KMS-11 (cell line): ENCODE results near the gene STUM.

Experiments used
- H2AFZ ChIP-seq: fragments of 200-600 bp; sonication (generic); 2 replicates; pipeline ENCODE4 v1.6.1; 2016; ENCODE audit warnings: antibody characterized with exemption, mixed run types, low read depth
- H3K27ac ChIP-seq: fragments of 200-600 bp; sonication (generic); 2 replicates; pipeline ENCODE4 v1.6.1; 2016; ENCODE audit warnings: mild to moderate bottlenecking, mixed run types
- H3K27me3 ChIP-seq: fragments of 200-600 bp; sonication (generic); 2 replicates; pipeline ENCODE4 v1.6.1; 2017; ENCODE audit warnings: mild to moderate bottlenecking, low read depth, mixed run types, moderate library complexity; ENCODE audit not compliant: insufficient read depth
- H3K36me3 ChIP-seq: fragments of 200-600 bp; sonication (generic); 2 replicates; pipeline ENCODE4 v1.6.1; 2017; ENCODE audit warnings: mild to moderate bottlenecking, mixed run types; ENCODE audit not compliant: insufficient read depth
- H3K4me1 ChIP-seq: fragments of 200-600 bp; sonication (generic); 2 replicates; pipeline ENCODE4 v1.6.1; 2016; ENCODE audit warnings: mild to moderate bottlenecking, low read depth, mixed run types; ENCODE audit not compliant: poor library complexity, severe bottlenecking
- H3K4me2 ChIP-seq: fragments of 200-600 bp; sonication (generic); 2 replicates; pipeline ENCODE4 v1.7.0; 2016; ENCODE audit warnings: mild to moderate bottlenecking, mixed run types
- H3K4me3 ChIP-seq: fragments of 200-600 bp; sonication (generic); IDR thresholded peaks from 2 replicates; pipeline ENCODE4 v1.6.1; 2017; ENCODE audit warnings: low read depth, low read length, mixed read lengths; ENCODE audit not compliant: insufficient read depth
- H3K79me2 ChIP-seq: fragments of 200-600 bp; sonication (generic); 2 replicates; pipeline ENCODE4 v1.6.1; 2016; ENCODE audit warnings: low read depth, mixed run types; ENCODE audit not compliant: insufficient read depth
- H3K9ac ChIP-seq: fragments of 200-600 bp; sonication (generic); 2 replicates; pipeline ENCODE4 v1.6.1; 2016; ENCODE audit warnings: mild to moderate bottlenecking, mixed run types
- H4K20me1 ChIP-seq: fragments of 200-600 bp; sonication (generic); 2 replicates; pipeline ENCODE4 v1.6.1; 2016; ENCODE audit warnings: mild to moderate bottlenecking, mixed run types; ENCODE audit not compliant: insufficient read depth
- TF ChIP-seq, protein P1 (sequence below): fragments of 200-600 bp; sonication (generic); conservative IDR thresholded peaks from 2 replicates; pipeline ENCODE4 v1.6.1; 2017; ENCODE audit warnings: low read depth, mild to moderate bottlenecking, antibody characterized with exemption, low read length, moderate library complexity, mixed read lengths

STUM gene

DNA sequence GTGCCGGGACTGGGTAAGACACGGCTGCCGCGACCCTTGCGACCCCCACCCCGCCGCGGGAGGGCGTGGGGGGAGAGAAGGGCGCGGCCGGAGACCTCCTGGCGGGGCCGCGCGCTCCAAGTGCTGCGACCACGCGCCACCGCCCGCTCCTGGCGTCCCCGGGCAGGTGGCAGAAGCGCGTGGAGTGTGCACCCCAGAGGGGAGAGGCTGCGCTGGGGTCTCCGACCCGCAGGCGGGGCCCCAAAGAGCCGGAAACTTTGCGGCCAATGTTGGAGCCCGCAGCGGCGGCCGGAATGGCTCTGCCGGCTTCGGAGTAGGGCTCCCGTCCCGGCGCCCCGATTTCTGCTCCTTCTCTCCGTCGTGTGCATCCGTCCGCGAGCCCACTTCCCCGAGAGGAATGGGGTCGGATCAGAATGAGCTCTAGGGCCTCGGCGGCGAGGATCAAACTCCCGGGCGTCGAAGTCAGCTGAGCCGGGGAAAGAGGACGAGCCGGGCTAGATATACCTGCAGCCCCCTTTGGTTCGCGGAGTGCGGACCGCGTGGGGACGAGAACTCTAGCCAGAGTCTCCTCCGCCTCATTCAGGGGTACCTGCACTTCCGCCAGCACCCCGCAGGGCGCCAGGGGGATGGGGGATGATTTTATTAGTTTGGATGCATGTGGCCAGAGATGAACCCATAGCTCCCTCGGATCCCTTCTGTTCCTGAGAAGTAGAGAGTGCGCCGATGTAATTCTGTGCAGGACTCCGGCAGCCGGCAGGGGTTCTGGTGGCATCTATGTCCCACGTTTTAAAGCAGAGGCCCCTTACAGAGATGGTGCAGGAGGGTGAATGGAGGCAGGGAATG, 751 bp downstream of the STUM start:
- H3K36me3 ChIP-seq = no peaks in the 10 kb centered on the region
- H3K4me1 ChIP-seq = peaks cover 10% of the 10 kb centered on the region
- H3K9ac ChIP-seq = no peak overlapping the region
- peaks cover 14% of the 10 kb centered on the region; the same call in 1 of the 2 replicates for H3K27me3 ChIP-seq
- H2AFZ ChIP-seq = peak overlapping the region; percentile 81
- TF ChIP-seq, protein P1, sequence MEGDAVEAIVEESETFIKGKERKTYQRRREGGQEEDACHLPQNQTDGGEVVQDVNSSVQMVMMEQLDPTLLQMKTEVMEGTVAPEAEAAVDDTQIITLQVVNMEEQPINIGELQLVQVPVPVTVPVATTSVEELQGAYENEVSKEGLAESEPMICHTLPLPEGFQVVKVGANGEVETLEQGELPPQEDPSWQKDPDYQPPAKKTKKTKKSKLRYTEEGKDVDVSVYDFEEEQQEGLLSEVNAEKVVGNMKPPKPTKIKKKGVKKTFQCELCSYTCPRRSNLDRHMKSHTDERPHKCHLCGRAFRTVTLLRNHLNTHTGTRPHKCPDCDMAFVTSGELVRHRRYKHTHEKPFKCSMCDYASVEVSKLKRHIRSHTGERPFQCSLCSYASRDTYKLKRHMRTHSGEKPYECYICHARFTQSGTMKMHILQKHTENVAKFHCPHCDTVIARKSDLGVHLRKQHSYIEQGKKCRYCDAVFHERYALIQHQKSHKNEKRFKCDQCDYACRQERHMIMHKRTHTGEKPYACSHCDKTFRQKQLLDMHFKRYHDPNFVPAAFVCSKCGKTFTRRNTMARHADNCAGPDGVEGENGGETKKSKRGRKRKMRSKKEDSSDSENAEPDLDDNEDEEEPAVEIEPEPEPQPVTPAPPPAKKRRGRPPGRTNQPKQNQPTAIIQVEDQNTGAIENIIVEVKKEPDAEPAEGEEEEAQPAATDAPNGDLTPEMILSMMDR = no peak
- no peaks in the 10 kb centered on the region for H3K79me2 ChIP-seq
- no peaks in the 10 kb centered on the region for H4K20me1 ChIP-seq
- no peak overlapping the region for H3K27ac ChIP-seq
- peak overlapping the region; percentile 91 for H3K4me2 ChIP-seq
- H3K4me3 ChIP-seq = no peak overlapping the region

GRCh38 chr1:226549937-226550671, 1.5 kb downstream of the STUM start:
- H3K9ac ChIP-seq = no peak overlapping the region
- no peaks in the 10 kb centered on the region for H3K79me2 ChIP-seq
- H3K4me1 ChIP-seq = peaks cover 10% of the 10 kb centered on the region
- no peak overlapping the region for H2AFZ ChIP-seq
- TF ChIP-seq, protein P1 = no peak
- H3K4me3 ChIP-seq = no peak overlapping the region
- peaks cover 14% of the 10 kb centered on the region; the same call in 1 of the 2 replicates for H3K27me3 ChIP-seq
- no peak overlapping the region for H3K27ac ChIP-seq
- H4K20me1 ChIP-seq = no peaks in the 10 kb centered on the region
- H3K36me3 ChIP-seq = no peaks in the 10 kb centered on the region
- no peak overlapping the region for H3K4me2 ChIP-seq

- Histone ChIP-seq H4K20me1 (no peaks in the 10 kb centered on the region), H3K27me3 (peaks cover 14% of the 10 kb centered on the region; the same call in 1 of the 2 replicates), H3K4me2 (no peak overlapping the region), H3K27ac (no peak overlapping the region), H3K36me3 (no peaks in the 10 kb centered on the region), H3K9ac (no peak overlapping the region), H3K4me3 (no peak overlapping the region), H3K79me2 (no peaks in the 10 kb centered on the region), H3K4me1 (peaks cover 10% of the 10 kb centered on the region), H2AFZ (no peak overlapping the region)
- TF ChIP-seq, protein P1 = no peak
These were observed 2.1 kb downstream of the STUM start for GRCh38 chr1:226550672-226551041.

DNA sequence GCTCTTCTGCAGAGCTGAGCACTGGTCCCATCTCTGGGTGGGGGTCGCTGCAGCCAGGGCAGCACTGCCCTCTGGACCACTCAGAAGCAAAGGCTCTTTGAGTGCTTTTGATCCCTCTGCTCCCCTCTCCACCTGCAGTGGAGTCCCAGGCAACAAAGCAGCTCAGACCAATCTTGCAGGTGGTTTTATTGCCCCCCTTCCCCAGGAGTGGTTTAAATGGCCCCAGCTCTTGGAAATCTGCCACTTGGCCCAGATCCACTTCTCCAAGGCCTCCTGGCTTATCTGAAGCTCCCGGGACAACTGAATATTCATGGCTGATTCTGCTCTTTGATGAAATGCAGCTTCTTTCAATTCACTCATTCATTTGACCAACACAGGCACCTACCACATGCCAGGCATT, 2.7 kb downstream of the STUM start:
- Histone ChIP-seq H3K27me3 (peaks cover 14% of the 10 kb centered on the region; the same call in 1 of the 2 replicates), H3K4me3 (no peak overlapping the region), H3K4me1 (peaks cover 10% of the 10 kb centered on the region), H3K27ac (no peak overlapping the region), H3K4me2 (no peak overlapping the region), H2AFZ (no peak overlapping the region), H4K20me1 (no peaks in the 10 kb centered on the region), H3K79me2 (no peaks in the 10 kb centered on the region), H3K36me3 (no peaks in the 10 kb centered on the region), H3K9ac (no peak overlapping the region)
- TF ChIP-seq, protein P1 = no peak
